Large intestine (tissue), 3 donors: ENCODE data around the gene KAT8. TPM values are rescaled to one million over a fixed set of nuclear protein-coding genes. Genes with fewer than 3 reads are reported as not detected.
A peak's percentile ranks its signal among the peaks of the same experiment; 100 is the strongest.

ENCODE experiments used
- DNase-seq, 2 donors: peaks; one replicate each; pipeline versions ENCODE4 v3.0.0 to v3.0.0-alpha.2; 2013
- H3K27ac ChIP-seq: one replicate; pipeline ENCODE4 v1.5.1; 2013; ENCODE audit warnings: low read length
- H3K27me3 ChIP-seq: 2 replicates; pipeline ENCODE4 v1.6.1; 2013; ENCODE audit warnings: low read length; ENCODE audit not compliant: control insufficient read depth, insufficient read depth
- H3K36me3 ChIP-seq: 2 replicates; pipeline ENCODE4 v1.6.1; 2013; ENCODE audit warnings: low read length; ENCODE audit not compliant: control insufficient read depth, insufficient read depth
- H3K4me1 ChIP-seq: one replicate; pipeline ENCODE4 v1.6.1; 2013; ENCODE audit warnings: low read length; ENCODE audit not compliant: control insufficient read depth, insufficient read depth
- H3K4me3 ChIP-seq: one replicate; pipeline ENCODE4 v1.5.1; 2013; ENCODE audit warnings: low read length
- H3K9me3 ChIP-seq: one replicate; pipeline ENCODE4 v1.6.1; 2013; ENCODE audit warnings: mild to moderate bottlenecking, low read depth, low read length, moderate library complexity; ENCODE audit not compliant: control insufficient read depth
- WGBS: methylation state at CpG from one replicate; pipeline ENCODE4 v1.1.5; 2013; ENCODE audit warnings: low lambda C conversion rate; ENCODE audit not compliant: insufficient coverage; 5-methylcytosine and 5-hydroxymethylcytosine counted together
- polyA plus RNA-seq: library from polyadenylated mRNA; unstranded; fragments of 120-200 nt; gene quantifications from one replicate; pipeline ENCODE4 v1.2.1, GENCODE V29; 2013

Gene KAT8
- polyA plus RNA-seq, 1 donor: 57.7 TPM

GRCh38 chr16:31107465-31107867 is 10.0 kb upstream of the KAT8 start:
- no peak overlapping the region for H3K4me3 ChIP-seq
- no peak overlapping the region for H3K27ac ChIP-seq
- H3K9me3 ChIP-seq: peaks cover 3% of the 10 kb centered on the region
- H3K4me1 ChIP-seq: peaks cover 11% of the 10 kb centered on the region
- no peaks in the 10 kb centered on the region for H3K27me3 ChIP-seq
- no peak for DNase-seq
- peaks cover 29% of the 10 kb centered on the region for H3K36me3 ChIP-seq
- WGBS: no CpG with 5 or more reads among the region's 6 CpGs

- DNase-seq: peak; percentile 58 to 70
- WGBS: no CpG with 5 or more reads among the region's 68 CpGs
- Histone ChIP-seq H3K27me3 (no peaks in the 10 kb centered on the region), H3K27ac (no peak within 1 kb of the TSS), H3K4me3 (peak within 1 kb of the TSS; percentile 63), H3K9me3 (peaks cover 3% of the 10 kb centered on the region), H3K36me3 (peaks cover 33% of the 10 kb centered on the region), H3K4me1 (peaks cover 11% of the 10 kb centered on the region)
Measured at GRCh38 chr16:31108035-31108793, 9.2 kb upstream of the KAT8 start, which contains the start of gene BCKDK. Gene BCKDK, plus strand, starts transcription at chr16:31108386. Its CDS starts 838 bp downstream, at chr16:31109224.

GRCh38 chr16:31108794-31109558 is 8.5 kb upstream of the KAT8 start:
- H3K27me3 ChIP-seq: no peaks in the 10 kb centered on the region
- no CpG with 5 or more reads among the region's 57 CpGs for WGBS
- peaks cover 33% of the 10 kb centered on the region for H3K36me3 ChIP-seq
- no peak for DNase-seq
- no peak overlapping the region for H3K27ac ChIP-seq
- peak overlapping the region; percentile 63 for H3K4me3 ChIP-seq
- H3K9me3 ChIP-seq: no peaks in the 10 kb centered on the region
- peaks cover 14% of the 10 kb centered on the region for H3K4me1 ChIP-seq

GRCh38 chr16:31109622-31110021 is 7.8 kb upstream of the KAT8 start:
- Histone ChIP-seq H3K4me1 (peaks cover 15% of the 10 kb centered on the region), H3K36me3 (peaks cover 33% of the 10 kb centered on the region)
- no CpG with 5 or more reads among the region's 12 CpGs for WGBS

GRCh38 chr16:31110106-31111034 is 7.1 kb upstream of the KAT8 start:
- DNase-seq: no peak
- Histone ChIP-seq H3K27me3 (no peaks in the 10 kb centered on the region), H3K27ac (no peak overlapping the region), H3K9me3 (no peaks in the 10 kb centered on the region), H3K4me3 (no peak overlapping the region), H3K4me1 (peaks cover 15% of the 10 kb centered on the region), H3K36me3 (peaks cover 33% of the 10 kb centered on the region)
- no CpG with 5 or more reads among the region's 26 CpGs for WGBS

More at GRCh38 chr16:31109622-31110021, 7.8 kb upstream of the KAT8 start:
- Histone ChIP-seq H3K4me3 (no peak overlapping the region), H3K9me3 (no peaks in the 10 kb centered on the region), H3K27ac (no peak overlapping the region), H3K27me3 (no peaks in the 10 kb centered on the region)
- DNase-seq: no peak

- H3K4me3 ChIP-seq: no peak overlapping the region
- H3K27ac ChIP-seq: no peak overlapping the region
- peaks cover 11% of the 10 kb centered on the region for H3K4me1 ChIP-seq
- no CpG with 5 or more reads among the region's 23 CpGs for WGBS
- no peak for DNase-seq
- peaks cover 33% of the 10 kb centered on the region for H3K36me3 ChIP-seq
- no peaks in the 10 kb centered on the region for H3K27me3 ChIP-seq
- no peaks in the 10 kb centered on the region for H3K9me3 ChIP-seq
Measured at GRCh38 chr16:31111881-31112466, 5.5 kb upstream of the KAT8 start.

GRCh38 chr16:31112711-31113110 is 4.8 kb upstream of the KAT8 start:
- no peak for DNase-seq
- H3K9me3 ChIP-seq: no peaks in the 10 kb centered on the region
- no peaks in the 10 kb centered on the region for H3K27me3 ChIP-seq
- H3K36me3 ChIP-seq: peaks cover 33% of the 10 kb centered on the region
- WGBS: no CpG with 5 or more reads among the region's 2 CpGs
- no peak overlapping the region for H3K27ac ChIP-seq
- H3K4me1 ChIP-seq: peaks cover 11% of the 10 kb centered on the region
- no peak overlapping the region for H3K4me3 ChIP-seq

- peaks cover 11% of the 10 kb centered on the region for H3K4me1 ChIP-seq
- peak overlapping the region; percentile 29 for H3K27ac ChIP-seq
- H3K4me3 ChIP-seq: no peak overlapping the region
- WGBS: no CpG with 5 or more reads among the region's 5 CpGs
- peak in 1 of 2 donors; percentile 42 for DNase-seq
- H3K36me3 ChIP-seq: peaks cover 33% of the 10 kb centered on the region
- H3K9me3 ChIP-seq: no peaks in the 10 kb centered on the region
- no peaks in the 10 kb centered on the region for H3K27me3 ChIP-seq
Measured at GRCh38 chr16:31113121-31114120, 4.0 kb upstream of the KAT8 start.

GRCh38 chr16:31114468-31114867 is 3.0 kb upstream of the KAT8 start:
- Histone ChIP-seq H3K27ac (no peak overlapping the region), H3K36me3 (peaks cover 36% of the 10 kb centered on the region), H3K4me3 (no peak overlapping the region), H3K9me3 (no peaks in the 10 kb centered on the region), H3K4me1 (peaks cover 11% of the 10 kb centered on the region), H3K27me3 (no peaks in the 10 kb centered on the region)
- DNase-seq: no peak
- 90% methylated on average over 2 of the region's 8 CpGs for WGBS
